HG03342 (cell line): ENCODE data around the gene ZSCAN22.
"Not testable (repeated sequence)": the region's sequence is repeated elsewhere in the genome, so short reads cannot be mapped to it uniquely, and the experiment has no call there.

Experiments
- ATAC-seq: cut with Tn5 transposase; IDR thresholded peaks from one replicate; pipeline ENCODE4 v1.9.1; 2021; ENCODE audit warnings: mild to moderate bottlenecking, moderate library complexity; ENCODE audit not compliant: unreplicated experiment

Gene ZSCAN22

DNA sequence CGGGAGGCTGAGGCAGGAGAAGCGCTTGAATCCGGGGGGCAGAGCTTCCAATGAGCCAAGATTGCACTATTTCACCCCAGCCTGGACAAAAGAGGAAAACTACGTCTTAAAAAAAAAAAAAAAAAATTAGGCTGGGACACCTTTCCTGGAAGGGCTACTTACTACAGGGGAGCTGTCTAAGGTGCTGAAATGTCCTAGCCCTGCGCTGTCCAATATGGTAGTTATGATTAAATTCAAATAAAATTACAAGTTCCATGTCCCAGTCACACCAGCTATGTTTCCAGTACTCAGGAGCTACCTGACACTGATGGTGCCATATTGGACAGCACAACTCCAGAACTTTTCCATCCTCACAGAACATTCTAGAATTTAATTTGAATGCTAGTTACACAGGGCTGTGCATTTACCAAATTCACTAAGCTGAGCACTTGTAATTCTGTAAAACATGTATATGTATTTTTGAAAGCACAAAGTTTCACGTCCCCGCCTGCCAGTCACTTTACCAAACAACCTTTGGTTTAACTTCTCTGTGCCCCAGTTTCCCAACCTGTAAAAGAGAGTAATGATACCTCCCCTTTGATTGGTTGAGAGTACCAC is 9.2 kb upstream of the ZSCAN22 start:
- no peak for ATAC-seq

DNA sequence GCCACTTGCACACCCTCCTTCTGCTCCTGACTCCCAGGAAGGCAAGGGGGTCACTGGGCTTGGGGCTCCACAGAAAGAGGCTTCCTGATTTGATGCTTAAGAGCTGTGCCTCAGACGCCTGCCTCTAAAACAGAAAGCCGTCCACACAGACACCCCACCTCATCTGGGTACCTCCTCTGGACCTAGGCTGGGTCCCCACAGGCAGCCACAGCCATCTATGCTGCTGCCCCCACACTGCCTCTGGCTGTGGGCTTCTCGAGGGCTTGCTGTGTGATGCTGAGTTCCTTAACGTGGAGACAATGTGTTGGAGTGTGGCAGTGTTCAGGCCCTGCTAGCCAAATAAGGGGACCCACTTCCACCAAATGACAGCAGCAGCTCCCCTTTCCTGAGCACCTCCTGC is 8.5 kb upstream of the ZSCAN22 start:
- no peak for ATAC-seq

DNA sequence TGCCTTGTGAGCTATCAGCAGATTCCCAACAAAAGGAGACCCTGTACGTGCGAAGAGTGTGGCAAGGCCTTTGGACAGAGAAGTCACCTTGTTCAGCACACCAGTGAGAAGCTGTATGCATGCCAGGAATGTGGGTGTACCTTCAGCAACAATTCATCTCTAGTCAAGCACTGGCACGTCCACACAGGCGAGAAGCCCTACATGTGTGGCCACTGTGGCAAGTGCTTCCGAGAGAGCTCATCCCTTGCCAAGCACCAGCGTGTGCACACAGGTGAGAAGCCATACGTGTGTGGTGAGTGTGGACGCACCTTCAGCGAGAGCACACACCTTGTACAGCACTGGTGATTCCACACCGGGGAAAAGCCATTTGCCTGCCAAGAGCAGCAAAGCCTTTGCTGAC is 7.6 kb upstream of the ZSCAN22 start:
- ATAC-seq: no peak

DNA sequence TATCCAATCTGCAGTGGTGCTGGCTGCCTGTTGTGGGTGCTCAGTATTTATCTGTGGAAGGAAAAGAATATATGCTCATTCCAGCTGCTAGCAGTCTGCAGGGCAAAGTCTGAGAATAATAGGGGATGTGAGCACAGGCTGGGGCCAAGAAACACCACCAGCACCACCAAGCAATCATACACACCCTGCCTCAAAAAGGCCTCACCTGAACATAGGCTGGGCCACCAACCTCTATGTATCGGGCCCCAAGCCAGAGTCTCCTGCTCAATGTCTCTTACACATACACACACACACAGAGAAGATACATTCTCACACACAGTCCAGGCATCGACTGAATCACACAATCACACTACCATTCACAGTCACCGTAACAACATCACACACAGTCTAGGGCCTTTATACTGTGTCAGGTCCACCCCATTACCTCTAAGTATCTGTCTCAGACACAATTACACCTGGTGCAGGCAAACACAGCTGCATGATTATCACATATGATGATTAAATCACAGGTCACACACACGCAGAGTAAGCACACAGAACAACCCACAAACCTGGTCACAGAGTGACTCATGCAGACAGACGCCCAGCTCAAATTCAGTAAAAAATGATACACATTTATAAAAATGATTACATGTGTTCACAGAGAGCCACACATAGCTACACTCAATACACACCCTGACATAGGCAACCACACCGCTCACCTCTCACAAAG is 1.3 kb upstream of the ZSCAN22 start:
- ATAC-seq: no peak

DNA sequence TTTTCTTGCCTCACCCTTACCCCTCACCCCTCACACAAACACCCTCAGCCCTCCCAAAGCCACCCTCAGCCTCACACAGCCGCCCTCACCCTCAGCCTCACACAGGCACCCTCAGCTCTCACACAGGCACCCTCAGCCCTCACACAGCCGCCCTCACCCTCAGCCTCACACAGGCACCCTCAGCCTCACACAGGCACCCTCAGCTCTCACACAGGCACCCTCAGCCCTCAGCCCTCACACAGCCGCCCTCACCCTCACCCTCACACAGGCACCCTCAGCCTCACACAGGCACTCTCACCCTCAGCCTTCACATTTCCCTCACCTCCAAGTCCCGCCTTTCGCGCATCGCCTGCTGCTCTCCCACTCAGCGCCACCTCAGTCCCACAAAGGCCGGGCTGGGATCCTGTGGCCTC is 287 bp upstream of the ZSCAN22 start:
- no peak for ATAC-seq

DNA sequence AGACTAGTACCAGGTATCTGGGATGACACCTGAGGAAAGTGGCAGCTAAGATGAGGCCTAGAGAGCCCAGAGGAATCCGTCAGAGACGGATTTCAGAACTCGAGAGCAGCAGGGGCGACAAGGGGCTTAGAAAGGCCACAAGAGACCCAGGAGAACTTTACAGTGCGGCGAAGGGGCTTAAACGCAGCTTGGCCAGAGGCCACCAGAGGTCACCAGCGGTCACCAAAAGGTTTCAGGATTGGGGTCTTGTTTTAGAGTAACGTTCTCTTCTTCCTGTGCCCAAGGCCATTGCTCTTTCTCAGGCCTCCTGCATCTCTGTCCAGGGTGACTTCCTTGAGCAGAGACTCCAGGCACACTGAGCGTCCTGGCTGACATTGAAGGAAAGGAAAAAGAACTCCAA is 2.2 kb downstream of the ZSCAN22 start:
- ATAC-seq: no peak

DNA sequence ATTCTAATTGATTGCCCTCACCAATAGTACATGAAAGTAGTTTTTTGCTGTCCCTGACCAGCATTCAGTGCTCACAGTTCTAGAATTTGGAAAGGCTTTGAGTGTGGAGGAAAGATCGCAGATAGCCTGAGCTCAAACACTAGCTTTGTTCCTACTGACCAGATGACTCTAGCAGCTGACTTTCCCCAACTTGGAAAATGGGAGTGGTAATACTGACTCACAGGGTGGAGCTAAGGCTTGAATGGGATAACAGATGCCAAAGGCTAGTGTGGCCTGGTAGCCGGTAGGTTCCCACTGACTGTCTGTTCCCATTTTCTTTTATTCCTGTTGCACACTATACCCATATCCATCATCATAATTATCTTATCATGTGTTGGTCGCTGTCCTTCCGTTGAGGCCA is 3.7 kb downstream of the ZSCAN22 start:
- no peak for ATAC-seq

DNA sequence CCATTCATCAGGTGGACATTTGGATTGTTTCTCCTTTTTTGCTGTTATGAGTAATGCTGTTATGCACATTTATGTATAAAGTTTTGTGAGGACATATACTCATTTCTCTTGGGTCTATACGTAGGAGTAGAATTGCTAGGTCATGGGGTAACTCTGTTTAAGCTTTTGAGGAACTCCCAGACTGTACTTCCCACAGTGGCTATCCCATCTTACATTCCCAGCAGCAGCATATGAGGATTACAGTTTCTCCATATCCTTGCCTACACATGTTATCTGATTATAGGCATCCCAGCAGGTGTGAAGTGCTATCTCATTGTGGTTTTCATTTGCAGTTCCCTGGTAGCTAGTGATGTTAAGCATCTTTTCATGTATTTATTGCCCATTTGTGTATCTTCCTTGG is 5.9 kb downstream of the ZSCAN22 start:
- ATAC-seq: no peak

DNA sequence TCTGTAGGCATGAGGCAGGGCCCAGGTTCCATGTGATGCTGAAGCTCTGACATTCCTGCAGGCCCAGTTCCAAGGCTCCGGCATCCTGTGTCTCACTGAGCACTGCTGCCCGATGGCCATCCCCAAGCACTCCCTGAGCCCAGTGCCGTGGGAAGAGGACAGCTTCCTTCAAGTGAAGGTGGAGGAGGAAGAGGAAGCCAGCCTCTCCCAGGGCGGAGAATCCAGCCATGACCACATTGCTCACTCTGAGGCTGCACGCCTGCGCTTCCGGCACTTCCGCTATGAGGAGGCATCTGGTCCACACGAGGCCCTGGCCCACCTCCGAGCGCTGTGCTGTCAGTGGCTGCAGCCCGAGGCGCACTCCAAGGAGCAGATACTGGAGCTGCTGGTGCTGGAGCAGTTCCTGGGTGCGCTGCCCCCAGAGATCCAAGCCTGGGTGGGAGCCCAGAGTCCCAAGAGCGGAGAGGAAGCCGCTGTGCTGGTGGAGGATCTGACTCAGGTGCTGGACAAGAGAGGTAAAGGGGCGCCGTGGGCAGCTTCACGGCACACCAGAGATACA is 8.0 kb downstream of the ZSCAN22 start:
- ATAC-seq: no peak

DNA sequence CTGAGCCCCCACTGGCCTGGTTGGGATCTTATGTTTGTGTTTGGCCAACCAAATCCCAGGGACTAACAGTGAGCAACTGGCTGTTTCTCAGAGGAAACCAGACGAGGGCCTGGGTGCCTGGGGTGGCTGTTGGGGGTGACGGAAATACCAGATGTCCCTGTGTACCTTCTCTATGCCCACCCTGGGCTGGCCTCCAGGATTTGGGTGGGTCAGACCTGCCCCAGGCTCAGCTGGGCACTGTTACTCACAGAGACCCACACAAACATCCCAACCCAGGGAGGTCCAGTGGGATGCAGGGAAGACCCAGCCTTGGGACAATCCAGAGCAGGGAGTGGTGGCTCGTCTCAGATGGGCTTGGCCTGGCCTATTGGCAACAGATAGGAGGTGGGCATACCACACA is 8.8 kb downstream of the ZSCAN22 start:
- no peak for ATAC-seq

DNA sequence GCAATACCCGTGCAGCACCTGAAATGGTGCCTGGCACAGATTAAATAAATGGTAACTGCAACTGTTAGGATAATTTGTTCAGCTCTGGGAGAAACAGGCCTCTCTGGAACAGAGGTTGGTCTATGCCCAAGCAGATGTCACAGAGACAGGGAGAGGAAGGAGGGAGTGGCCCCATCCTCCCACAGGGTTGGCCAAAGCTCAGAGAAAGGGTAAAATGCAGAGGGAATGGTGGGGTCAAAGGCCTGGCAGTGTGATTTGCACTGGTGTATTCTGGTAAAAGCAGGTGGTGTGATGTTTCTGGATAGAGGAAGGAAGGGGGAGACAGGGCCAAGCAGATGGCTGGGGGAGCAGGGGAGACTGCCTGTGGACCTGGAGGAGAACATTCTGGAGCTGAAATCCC is 9.4 kb downstream of the ZSCAN22 start:
- ATAC-seq: no peak

DNA sequence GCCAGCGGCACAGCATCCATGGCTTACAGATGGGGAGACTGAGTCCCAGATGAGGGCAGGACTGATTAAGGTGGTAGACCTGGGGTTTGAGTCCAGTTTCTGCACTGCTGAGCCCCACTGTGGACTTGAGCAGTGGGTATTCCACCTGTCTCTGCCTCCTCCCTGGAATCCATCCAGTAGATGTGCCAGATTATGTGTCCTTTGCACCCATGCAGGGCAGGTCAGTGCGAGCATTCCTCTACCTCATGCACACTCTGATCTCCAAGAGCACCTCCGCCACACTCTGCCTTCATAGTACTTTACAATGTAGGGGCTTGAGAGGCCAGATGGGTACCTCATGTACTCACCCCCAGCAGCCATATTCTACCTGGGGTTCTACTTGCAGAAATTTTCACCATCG is 10.0 kb downstream of the ZSCAN22 start:
- no peak for ATAC-seq

DNA sequence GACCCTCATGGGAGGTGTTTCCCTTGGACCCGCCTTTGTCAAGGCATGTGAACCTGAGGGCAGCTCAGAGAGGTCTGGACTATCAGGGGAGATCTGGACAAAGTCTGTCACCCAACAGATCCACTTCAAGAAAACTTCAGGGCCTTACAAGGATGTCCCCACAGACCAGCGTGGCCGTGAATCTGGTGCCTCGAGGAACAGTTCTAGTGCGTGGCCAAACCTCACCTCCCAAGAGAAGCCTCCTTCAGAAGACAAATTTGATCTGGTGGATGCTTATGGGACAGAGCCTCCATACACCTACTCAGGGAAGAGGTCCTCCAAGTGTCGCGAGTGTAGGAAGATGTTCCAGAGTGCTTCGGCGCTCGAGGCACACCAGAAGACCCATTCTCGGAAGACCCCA is 11.5 kb downstream of the ZSCAN22 start:
- no peak for ATAC-seq

DNA sequence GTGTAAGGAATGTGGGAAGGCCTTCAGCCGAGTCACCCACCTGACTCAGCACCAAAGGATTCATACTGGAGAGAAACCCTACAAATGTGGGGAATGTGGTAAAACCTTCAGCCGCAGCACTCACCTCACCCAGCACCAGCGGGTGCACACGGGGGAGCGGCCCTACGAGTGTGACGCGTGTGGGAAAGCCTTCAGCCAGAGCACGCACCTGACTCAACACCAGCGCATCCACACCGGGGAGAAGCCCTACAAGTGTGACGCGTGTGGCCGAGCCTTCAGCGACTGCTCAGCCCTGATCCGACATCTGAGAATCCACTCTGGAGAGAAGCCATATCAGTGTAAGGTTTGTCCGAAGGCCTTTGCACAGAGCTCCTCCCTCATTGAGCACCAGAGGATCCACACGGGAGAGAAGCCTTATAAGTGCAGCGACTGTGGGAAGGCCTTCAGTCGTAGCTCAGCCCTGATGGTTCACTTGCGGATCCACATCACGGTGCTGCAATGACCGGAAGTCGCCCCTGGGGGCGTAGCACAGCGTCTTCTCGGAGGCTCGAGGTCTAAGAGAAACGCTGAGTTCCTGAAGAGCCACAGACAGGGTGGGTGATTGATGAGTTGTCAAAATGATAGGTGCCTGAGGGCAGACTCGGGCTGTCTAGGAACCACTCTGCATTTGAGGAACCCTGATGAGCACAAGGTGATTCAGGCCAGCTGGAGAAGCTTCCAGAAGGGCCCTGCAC is 12.2 kb downstream of the ZSCAN22 start:
- ATAC-seq: no peak

DNA sequence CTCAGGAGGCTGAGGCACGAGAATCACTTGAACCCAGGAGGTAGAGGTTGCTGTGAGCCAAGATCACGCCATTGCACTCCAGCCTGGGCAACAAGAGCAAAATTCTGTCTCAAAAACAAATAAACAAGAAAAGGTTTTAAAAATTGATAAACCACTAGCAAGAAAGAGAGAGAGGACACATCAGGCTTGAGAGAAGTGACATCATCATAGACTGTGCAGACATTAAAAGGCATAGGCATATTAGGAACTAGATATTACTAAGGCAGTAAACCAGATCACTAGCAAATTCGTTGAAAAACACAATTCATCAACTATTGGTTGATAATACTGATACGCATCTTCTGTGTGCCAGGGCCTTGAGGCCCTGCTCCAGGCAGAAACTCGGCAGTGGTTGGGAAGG is 18.8 kb downstream of the ZSCAN22 start:
- no peak for ATAC-seq

DNA sequence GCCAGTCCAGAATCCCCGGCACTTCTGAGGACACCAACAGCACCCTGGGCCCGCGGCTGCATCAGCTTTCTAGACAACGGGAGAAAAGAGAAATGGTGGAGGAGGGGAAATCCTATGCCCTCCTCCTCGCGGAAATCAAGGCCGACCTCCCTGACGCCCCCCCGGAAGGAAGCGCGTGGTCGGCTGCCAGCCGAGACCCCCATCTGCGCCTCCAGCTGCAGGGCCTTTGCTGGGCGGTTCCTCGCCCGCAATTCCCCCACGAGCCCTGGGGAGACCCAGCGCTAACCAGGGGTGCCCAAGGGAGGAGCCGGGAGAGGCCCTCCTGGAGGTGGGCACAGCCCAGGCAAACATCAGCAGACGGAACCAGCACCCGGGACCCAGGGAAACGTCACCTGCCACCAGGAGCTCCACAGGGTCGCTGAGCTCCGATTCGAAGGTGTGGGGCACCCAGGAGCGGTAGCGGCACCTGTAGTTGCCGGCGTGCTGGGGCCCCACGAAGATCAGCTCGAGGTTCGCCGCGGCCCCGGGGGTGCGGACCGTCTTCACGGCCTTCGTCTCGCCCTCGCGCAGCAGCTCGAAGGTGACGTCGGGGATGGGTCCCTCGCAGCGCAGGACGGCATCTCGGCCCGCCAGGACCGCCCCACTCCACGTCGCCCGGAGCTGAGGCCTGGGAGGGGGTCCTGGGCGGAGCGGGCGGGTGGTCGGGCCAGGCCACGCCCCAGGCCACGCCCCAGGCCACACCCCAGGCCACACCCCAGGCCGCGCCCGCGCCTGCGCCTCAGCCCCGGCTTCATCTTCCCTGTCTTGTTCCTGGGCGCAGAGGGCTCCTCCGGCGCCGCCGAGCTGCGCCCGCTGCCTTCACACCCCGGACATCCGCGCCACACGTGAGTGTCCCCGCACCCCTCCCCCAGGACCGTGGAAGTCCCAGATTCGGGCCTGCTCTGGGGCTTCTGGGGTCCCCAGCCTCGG is 20.5 kb downstream of the ZSCAN22 start:
- ATAC-seq: peak; percentile 85

DNA sequence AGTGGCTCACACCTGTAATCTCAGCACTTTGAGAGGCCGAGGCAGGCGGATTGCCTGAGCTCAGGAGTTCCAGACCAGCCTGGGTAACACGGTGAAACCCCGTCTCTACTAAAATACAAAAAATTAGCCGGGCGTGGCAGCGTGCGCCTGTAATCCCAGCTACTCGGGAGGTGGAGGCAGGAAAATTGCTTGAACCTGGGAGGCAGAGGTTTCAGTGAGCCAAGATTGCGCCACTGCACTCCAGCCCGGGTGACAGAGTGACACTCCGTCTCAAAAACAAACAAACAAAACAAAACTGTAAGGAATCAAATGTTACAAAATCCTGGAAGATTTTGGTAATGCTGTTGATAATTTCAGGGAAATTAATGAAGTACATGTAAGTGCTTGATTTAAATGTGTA is 21.3 kb downstream of the ZSCAN22 start:
- not testable (repeated sequence) for ATAC-seq

DNA sequence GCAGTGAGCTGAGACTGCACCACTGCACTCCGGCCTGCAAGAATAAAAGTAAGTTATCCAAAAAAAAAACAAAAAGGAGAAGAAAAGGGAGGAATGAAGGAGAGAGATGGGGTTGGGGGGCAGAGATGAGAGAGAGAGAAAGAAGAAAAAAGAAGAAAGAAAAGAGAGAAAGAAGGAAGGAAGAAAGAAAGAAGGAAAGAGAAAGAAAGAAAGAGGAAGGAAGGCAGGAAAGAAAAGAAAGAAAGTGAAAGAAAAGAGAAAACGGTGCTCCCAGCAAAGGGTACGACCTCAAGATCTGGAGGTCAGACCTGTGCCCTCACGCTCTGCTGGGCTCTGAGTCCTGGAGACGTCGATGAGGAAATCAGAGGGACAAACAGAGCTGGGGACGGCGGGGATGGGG is 22.8 kb downstream of the ZSCAN22 start:
- no peak for ATAC-seq

DNA sequence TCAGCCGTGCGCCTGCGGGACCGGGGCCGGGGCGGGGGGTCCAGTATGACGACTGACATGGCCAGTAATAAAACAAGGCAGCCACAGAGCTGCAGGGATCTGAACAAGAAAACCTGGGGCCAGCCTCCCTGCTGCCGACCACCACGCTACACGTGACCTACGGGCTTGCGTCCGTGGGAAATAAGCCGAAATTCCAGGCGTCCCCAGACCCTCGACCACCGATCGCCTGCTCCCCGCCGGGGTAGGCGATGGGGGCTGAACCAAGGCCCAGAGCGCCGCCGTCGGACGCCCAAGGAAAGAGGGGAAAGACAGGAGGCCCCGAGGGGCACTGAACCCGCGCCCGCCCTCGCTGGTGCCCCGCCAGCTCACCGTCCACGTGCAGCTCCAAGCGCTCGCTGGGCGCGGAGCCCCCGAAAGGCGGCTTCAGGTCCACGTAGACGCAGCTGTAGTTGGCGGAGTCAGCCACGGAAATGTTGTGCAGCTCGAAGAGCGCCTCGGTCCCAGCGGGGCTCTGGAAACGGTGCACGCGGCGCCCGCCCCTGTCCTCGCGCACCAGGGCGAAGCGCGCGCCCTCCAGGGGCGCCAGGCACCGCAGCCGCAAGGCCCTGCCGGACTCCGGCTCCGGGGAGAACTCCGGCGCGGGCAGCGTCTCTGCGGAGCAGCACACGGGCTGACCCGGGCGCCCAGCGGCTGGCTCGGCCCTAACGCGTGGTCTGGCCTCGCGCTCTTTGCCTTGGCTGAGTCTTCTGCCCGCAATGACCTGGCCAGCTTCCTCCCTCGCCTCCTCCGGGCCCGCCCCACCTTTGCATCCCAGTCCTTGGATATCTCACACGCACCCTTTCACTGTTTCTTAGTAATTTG is 23.4 kb downstream of the ZSCAN22 start:
- ATAC-seq: no peak
